ENCODE data around the gene FETUB.

FETUB gene

DNA sequence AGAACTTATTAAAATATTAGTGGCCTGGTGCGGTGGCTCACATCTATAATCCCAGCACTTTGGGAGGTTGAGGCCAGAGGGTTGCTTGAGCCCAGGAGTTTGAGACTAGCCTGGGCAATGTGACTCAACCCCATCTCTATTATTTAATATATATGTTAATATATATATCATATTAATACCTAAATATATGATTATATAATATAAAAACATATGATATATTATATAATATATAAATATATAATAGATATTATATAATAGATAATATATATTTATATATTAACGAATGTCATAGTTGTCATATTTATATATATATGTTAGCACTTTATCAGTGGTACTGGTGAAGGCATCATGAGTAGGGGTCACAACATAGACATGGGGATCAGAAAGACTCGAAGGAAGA, 30.9 kb downstream of the FETUB start:
- Histone ChIP-seq H3K4me2 (ENCODE audit: insufficient read depth, low read length) (no peak overlapping the region), H4K20me1 (ENCODE audit: insufficient read depth, low read length) (no peaks in the 10 kb centered on the region; the same call in 1 of the 2 replicates), H2AFZ (ENCODE audit: low read depth, low read length) (no peak overlapping the region), H3K9ac (ENCODE audit: low read depth, low read length) (no peak overlapping the region), H3K4me1 (ENCODE audit: insufficient read depth, low read length) (no peaks in the 10 kb centered on the region), H3K79me2 (ENCODE audit: insufficient read depth, low read length) (no peaks in the 10 kb centered on the region), H3K36me3 (ENCODE audit: insufficient read depth, low read length) (no peaks in the 10 kb centered on the region), H3K9me3 (ENCODE audit: insufficient read depth, low read length, severe bottlenecking) (no peaks in the 10 kb centered on the region), H3K27me3 (ENCODE audit: insufficient read depth, low read length, poor library complexity) (no peaks in the 10 kb centered on the region), H3K27ac (ENCODE audit: low read length) (no peak overlapping the region), H3K4me3 (ENCODE audit: low read depth in 1 of 2, low read length in 2 of 2) (no peak overlapping the region)
- TF ChIP-seq, protein P1, sequence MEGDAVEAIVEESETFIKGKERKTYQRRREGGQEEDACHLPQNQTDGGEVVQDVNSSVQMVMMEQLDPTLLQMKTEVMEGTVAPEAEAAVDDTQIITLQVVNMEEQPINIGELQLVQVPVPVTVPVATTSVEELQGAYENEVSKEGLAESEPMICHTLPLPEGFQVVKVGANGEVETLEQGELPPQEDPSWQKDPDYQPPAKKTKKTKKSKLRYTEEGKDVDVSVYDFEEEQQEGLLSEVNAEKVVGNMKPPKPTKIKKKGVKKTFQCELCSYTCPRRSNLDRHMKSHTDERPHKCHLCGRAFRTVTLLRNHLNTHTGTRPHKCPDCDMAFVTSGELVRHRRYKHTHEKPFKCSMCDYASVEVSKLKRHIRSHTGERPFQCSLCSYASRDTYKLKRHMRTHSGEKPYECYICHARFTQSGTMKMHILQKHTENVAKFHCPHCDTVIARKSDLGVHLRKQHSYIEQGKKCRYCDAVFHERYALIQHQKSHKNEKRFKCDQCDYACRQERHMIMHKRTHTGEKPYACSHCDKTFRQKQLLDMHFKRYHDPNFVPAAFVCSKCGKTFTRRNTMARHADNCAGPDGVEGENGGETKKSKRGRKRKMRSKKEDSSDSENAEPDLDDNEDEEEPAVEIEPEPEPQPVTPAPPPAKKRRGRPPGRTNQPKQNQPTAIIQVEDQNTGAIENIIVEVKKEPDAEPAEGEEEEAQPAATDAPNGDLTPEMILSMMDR (IDR thresholded peaks at IDR 0.05; ENCODE audit: borderline replicate concordance, extremely low read depth, low read length, poor library complexity, severe bottlenecking): no peak
- TF ChIP-seq EZH2 (IDR thresholded peaks at IDR 0.05; ENCODE audit: borderline replicate concordance, low read depth, low read length, severe bottlenecking): no peak
- no peak for DNase-seq
- no peak for ATAC-seq (ENCODE audit: insufficient read depth, low read depth)

DNA sequence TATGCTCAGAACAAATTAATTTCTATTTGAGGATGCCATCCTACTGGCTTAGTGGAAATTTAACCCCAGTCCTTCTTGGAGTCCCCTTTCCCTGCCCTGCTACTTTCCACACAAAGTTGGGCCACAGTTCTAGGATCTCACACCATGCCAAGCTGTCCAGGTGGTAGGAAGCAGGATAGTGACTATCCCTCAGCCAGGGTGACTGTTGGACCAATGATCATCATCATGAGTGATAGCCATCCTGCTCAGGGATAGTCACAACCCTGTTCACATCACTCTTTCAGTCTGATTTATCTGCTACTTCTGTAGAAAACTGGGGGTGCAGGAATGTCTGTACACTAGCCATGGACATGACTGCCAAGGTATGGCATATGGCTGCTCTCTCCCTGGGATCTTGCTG, 38.4 kb downstream of the FETUB start:
- Histone ChIP-seq H3K27me3 (ENCODE audit: insufficient read depth, low read length, poor library complexity) (no peaks in the 10 kb centered on the region), H4K20me1 (ENCODE audit: insufficient read depth, low read length) (no peaks in the 10 kb centered on the region), H3K4me2 (ENCODE audit: insufficient read depth, low read length) (no peak overlapping the region), H3K36me3 (ENCODE audit: insufficient read depth, low read length) (no peaks in the 10 kb centered on the region), H3K4me3 (ENCODE audit: low read depth in 1 of 2, low read length in 2 of 2) (no peak overlapping the region), H2AFZ (ENCODE audit: low read depth, low read length) (no peak overlapping the region), H3K4me1 (ENCODE audit: insufficient read depth, low read length) (no peaks in the 10 kb centered on the region), H3K79me2 (ENCODE audit: insufficient read depth, low read length) (no peaks in the 10 kb centered on the region), H3K9ac (ENCODE audit: low read depth, low read length) (no peak overlapping the region), H3K9me3 (ENCODE audit: insufficient read depth, low read length, severe bottlenecking) (no peaks in the 10 kb centered on the region), H3K27ac (ENCODE audit: low read length) (no peak overlapping the region)
- TF ChIP-seq, protein P1 (IDR thresholded peaks at IDR 0.05; ENCODE audit: borderline replicate concordance, extremely low read depth, low read length, poor library complexity, severe bottlenecking): no peak
- no peak for TF ChIP-seq EZH2 (IDR thresholded peaks at IDR 0.05; ENCODE audit: borderline replicate concordance, low read depth, low read length, severe bottlenecking)
- no peak for ATAC-seq (ENCODE audit: insufficient read depth, low read depth)
- no peak for DNase-seq

DNA sequence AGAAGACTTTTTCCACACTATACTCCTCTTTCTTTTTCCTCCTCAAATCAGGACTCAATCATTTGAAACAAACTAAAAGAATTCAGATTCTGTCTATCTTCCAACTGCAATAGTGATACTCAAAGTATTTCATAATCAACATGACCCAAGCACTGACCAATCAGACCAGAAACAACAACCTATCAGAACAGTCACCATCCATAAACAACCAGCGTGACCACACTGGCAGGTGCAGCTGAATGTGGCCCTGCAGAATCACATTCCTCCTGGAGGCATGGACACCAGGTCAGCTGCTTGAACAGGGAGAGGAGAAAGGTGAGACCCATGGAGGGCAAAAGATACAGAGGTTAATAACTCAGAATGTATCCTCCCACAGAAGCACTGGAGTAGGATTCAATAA, 39.0 kb downstream of the FETUB start:
- Histone ChIP-seq H3K9ac (ENCODE audit: low read depth, low read length) (no peak overlapping the region), H3K9me3 (ENCODE audit: insufficient read depth, low read length, severe bottlenecking) (no peaks in the 10 kb centered on the region), H3K27ac (ENCODE audit: low read length) (no peak overlapping the region), H3K4me2 (ENCODE audit: insufficient read depth, low read length) (no peak overlapping the region), H2AFZ (ENCODE audit: low read depth, low read length) (no peak overlapping the region), H3K4me3 (ENCODE audit: low read depth in 1 of 2, low read length in 2 of 2) (no peak overlapping the region), H3K36me3 (ENCODE audit: insufficient read depth, low read length) (no peaks in the 10 kb centered on the region), H3K27me3 (ENCODE audit: insufficient read depth, low read length, poor library complexity) (no peaks in the 10 kb centered on the region), H3K79me2 (ENCODE audit: insufficient read depth, low read length) (no peaks in the 10 kb centered on the region), H4K20me1 (ENCODE audit: insufficient read depth, low read length) (no peaks in the 10 kb centered on the region), H3K4me1 (ENCODE audit: insufficient read depth, low read length) (no peaks in the 10 kb centered on the region)
- TF ChIP-seq EZH2 (IDR thresholded peaks at IDR 0.05; ENCODE audit: borderline replicate concordance, low read depth, low read length, severe bottlenecking): no peak
- TF ChIP-seq, protein P1 (IDR thresholded peaks at IDR 0.05; ENCODE audit: borderline replicate concordance, extremely low read depth, low read length, poor library complexity, severe bottlenecking): no peak
- DNase-seq (no peak), ATAC-seq (ENCODE audit: insufficient read depth, low read depth) (no peak)

DNA sequence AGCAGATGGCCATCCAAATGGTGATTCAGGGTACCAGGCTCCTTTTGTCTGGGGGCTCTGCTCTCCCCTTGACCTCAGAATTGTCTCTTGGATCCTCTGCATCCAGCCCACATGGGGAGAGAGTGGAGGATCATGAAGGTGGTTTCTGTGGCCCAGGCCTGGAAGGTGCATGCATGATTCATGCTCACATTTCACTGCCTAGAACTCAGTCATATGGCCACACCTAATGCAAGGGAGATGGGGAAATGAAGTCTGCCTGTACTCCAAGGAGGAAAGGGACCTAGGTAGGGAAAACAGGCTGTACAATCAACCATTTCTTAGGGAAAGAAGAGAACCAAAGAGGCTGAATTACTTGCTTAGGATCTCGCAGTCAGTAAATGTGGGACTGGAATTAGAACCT, 40.7 kb downstream of the FETUB start:
- no peaks in the 10 kb centered on the region for H4K20me1 ChIP-seq (ENCODE audit: insufficient read depth, low read length)
- no peak overlapping the region for H2AFZ ChIP-seq (ENCODE audit: low read depth, low read length)
- H3K9me3 ChIP-seq (ENCODE audit: insufficient read depth, low read length, severe bottlenecking): peaks cover 4% of the 10 kb centered on the region
- DNase-seq (no peak), ATAC-seq (ENCODE audit: insufficient read depth, low read depth) (no peak)
- H3K27me3 ChIP-seq (ENCODE audit: insufficient read depth, low read length, poor library complexity): no peaks in the 10 kb centered on the region
- TF ChIP-seq, protein P1 (IDR thresholded peaks at IDR 0.05; ENCODE audit: borderline replicate concordance, extremely low read depth, low read length, poor library complexity, severe bottlenecking): no peak
- TF ChIP-seq EZH2 (IDR thresholded peaks at IDR 0.05; ENCODE audit: borderline replicate concordance, low read depth, low read length, severe bottlenecking): no peak
- H3K4me1 ChIP-seq (ENCODE audit: insufficient read depth, low read length): no peaks in the 10 kb centered on the region
- no peak overlapping the region for H3K4me2 ChIP-seq (ENCODE audit: insufficient read depth, low read length)
- no peak overlapping the region for H3K27ac ChIP-seq (ENCODE audit: low read length)
- no peak overlapping the region for H3K4me3 ChIP-seq (ENCODE audit: low read depth in 1 of 2, low read length in 2 of 2)
- no peaks in the 10 kb centered on the region for H3K79me2 ChIP-seq (ENCODE audit: insufficient read depth, low read length)
- H3K36me3 ChIP-seq (ENCODE audit: insufficient read depth, low read length): no peaks in the 10 kb centered on the region
- no peak overlapping the region for H3K9ac ChIP-seq (ENCODE audit: low read depth, low read length)

All from DND-41 (cell line).